GM11168 (cell line): Measurements from ENCODE around the gene NDUFS6.
"Not testable (repeated sequence)": the region's sequence is repeated elsewhere in the genome, so short reads cannot be mapped to it uniquely, and the experiment has no call there.

Experiments
- in situ Hi-C: fragments of 300-500 bp; cut with MboI; formaldehyde crosslinking; loops from one replicate; pipeline ENCODE4 v1.12.0; 2022; ENCODE audit warnings: low sequenced_read_pairs; ENCODE audit not compliant: unreplicated experiment

The NDUFS6 gene

DNA sequence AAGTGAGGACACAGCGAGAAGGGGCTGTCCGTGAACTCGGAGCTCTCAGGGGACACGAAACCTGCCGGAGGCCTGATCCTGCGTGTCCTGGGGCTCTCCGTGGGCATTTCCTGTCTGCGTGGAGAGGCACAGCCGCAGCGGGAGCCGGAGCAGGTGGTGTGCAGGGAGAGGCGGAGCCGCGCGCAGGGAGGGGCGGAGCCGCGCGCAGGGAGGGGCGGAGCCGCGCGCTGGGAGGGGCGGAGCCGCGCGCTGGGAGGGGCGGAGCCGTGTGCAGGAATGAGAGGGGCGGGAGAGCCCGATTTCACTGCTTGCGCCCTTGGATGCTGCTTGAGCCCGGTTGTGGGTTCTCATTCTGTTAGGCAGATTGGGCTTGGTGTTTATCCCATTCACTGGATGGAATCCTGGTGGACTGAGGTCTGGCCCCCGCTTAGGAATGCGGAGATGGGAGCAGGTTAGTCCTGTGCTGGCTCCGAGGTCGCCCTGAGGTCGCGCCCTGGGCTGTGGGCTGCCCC is 26.7 kb downstream of the NDUFS6 start:
- in situ Hi-C loops: no loop called here

DNA sequence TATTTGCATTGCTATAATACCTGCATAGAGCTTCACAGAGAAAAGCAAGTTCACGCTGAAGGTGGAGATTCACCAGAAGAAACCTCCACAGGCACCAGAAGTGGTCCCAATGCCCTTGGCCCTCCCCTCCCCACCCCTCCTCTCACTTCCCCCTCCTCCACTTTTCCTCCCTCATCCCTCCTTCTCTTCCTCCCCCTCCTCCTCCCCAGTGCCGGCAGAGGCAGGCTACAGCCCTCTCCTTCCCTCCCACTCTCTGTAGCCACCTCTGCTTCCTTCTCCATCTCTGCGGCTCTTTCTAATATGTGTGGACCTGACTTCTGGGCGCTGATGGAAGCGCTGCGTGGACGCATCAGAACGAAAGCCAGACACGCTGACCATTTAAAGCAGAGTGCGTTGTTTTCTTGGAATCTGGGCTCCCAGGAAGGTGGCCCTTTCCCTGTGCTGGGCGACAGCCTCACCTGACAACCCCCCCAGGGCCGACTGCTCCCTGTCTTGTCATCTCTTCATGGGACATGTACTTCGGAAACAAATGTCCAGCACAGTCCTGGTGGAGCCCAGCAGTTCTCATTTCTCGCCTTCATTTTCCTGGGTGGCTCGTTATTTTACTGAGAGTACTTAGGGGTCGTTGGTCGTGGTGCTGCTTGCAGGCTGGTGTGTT is 29.5 kb downstream of the NDUFS6 start:
- in situ Hi-C loops: no loop called here

DNA sequence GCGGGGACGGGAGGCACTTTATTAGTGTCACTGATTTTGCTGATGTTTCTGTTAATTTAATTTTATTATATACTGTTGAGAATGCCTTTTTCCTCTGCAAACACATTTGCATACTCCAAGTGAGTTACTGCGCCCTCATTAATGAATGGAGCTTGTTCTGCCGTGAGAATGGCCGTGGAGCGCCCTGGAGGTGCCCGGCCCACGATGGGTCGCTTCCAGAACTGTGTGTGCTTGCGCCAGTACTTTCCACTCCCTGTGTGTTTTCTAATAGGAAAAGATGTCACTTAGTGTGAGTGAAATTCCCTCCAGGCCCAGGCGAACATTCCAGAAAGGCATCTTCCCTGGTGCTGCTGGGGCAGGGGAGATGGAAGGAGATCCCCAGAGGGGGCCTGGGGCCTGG is 30.1 kb downstream of the NDUFS6 start:
- in situ Hi-C loops: no loop called here

DNA sequence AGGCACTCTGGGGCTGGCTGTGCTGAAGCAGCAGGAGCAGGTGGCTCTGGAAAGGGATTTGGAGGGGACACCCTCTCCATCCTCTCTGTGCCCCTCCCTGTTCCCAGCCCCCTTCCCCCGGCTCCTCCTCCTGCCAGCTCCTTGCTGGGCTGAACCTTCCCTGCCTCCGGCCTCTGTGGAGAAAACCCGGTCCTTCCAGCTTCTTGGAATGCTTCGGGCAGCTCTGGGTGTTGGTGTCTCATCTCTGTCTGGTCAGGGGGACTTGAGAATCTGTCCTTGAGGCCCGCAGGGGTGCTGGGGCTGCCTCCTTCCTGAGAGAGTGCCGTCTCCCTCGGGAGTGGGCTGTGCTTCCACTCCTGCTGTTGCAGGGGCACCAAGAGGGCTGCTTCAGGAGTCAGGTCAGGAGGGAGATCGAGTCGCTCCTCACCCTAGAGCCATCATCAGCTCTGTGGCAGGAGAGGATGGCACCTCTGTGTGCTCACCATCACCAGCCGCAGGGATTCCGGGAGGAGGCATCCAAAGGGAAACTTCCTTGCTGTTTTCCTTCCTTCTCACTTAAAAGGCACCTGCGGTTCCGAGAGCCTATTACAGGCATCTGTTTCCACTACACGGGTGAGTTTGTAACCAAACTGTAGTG is 30.6 kb downstream of the NDUFS6 start:
- in situ Hi-C loops: no loop called here

DNA sequence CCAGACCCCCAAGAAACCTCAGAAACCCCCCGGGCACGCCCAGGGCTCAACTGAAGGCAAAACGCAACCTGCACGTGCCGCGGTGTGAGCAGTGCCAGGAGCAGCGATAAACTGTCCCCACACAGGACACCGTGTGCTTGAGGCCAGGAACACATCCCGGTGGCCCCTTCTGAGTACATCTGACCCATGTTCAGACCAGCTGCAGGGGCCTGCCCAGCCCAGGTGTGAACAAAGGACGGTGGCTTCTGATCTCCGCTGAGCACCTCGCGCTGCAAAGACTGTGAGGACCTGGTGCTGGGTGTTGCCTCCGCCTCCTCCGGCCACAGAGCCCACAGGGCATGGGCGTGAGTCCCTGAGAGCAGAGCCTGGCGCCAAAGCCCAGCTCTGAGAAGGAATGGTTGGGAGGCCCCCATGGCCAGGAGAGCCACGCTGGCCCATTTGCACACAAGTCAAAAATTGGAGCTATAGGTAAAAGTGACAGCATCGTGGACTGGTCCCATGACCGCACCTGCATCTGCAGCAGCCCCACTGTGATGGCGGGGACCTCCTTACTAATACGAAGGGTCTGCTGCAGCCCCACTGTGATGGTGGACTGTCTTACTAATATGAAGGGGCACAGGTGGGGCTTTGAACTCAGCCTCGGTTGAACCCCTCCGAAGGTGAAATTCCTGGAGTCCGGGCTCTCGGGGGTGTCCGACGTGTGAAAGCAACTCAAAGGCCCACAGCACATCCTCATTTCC is 31.5 kb downstream of the NDUFS6 start:
- in situ Hi-C loops: no loop called here

DNA sequence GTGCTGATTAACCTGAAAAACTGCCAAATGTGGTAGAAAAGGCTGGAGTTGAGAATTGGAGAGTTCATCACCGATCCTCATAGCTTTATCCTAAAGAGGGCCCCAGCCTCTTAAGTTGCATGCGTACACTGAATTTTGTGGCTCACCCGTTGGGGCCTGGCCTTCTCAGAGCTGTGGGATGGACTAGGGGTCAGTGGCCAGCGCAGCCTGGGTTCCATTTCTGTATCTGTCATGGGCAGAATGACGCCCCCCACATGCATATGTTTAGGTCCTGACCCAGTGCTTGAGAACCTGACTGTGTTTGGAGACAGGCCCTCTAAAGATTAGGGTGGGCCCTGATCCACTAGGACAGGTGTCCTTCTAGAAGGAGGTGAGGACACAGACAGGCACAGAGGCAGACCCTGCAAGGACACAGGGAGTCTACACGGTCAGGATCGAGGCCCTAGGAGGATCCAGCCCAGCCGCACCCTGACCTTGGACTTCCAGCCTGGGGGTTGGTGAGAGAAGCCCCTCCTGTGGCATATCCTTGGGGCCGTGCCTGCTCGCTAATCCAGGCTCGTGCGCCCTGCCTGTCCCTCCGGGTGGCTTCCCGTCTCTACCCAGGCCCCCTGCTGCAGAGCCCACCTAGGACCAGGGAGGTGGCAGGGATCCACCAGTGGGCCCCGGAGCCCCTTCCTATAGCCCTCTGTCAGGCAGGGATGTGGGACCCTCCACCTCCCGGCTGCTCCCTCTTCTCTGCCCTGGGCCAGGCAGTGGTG is 32.2 kb downstream of the NDUFS6 start:
- in situ Hi-C loops: no loop called here

DNA sequence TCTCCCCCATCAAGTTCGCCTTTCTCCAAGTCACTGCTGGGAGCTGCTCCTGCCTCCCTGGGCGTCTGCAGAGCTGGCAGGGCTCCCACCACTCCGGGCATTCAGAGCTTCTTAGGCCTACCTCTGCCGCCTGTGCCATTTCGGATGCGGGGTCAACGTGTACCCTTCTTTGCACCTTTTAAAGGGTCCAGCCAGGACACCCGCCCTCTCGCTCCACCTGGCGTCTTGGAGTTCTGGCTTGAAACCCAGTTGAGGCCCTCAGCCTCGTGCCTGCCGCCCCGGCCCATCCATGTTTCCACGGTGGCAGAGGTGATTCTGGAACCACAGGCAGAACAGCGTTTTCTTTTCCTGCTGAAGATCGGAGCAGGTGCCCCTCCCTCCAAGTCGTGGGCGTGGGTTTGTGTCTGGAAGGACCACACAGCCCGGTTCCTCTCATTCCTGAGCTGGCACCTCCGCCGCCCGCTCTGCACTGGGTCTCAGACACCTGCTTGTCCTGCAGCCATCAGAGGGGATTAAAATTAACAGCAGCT is 32.9 kb downstream of the NDUFS6 start:
- in situ Hi-C loops: no loop called here

DNA sequence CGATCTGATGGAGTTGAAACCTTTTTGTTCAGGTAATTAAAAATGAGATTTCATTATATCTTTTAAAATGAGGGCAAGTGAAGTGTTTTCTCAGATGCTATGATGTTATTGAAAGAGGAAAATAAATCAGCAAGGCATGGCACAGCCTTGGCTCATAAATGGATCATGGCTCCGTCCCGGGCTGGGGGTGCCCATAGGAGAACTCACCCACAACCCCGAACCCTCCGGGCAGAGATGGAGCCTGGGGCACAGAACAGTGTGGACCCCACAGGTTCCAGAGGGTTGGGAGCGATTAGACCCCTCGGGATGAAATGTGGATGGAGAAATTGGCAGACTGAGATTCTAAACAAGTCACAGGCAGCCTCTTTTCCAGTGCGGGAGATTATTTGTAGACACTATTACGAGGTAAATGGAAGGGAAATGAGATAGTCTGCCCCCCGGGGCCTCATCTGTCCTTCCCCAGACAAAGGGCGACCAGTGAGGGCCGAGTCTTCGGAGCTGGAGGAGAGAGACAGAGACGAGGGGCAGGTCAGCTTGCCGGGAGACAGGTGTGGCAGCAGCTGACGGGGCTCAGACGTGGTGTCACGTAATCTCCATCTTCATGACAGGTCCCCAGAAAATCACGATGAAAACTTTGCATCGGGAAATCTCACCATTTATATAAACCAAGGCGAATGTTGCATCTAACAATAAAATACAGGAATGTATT is 33.7 kb downstream of the NDUFS6 start:
- in situ Hi-C loops: no loop called here

DNA sequence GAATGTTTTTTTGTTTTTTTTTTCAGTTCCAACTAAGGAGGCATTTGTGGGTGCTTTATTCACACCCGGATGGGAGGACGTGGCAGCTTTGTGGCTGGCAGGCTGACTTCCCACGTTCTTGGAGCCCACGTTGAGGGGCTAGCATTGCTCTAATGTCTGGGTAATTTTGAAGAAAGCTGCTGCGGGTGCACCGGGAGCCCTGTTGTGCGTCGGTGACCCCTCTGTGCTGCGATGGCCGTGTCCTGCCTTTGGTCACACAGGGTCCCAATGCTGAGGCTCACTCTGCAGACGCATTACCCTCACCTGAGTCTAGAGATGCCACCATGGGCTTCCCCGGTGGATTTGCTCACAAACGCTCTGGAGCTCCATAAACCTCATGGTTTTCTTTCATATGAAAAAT is 34.2 kb downstream of the NDUFS6 start:
- in situ Hi-C loops: no loop called here

DNA sequence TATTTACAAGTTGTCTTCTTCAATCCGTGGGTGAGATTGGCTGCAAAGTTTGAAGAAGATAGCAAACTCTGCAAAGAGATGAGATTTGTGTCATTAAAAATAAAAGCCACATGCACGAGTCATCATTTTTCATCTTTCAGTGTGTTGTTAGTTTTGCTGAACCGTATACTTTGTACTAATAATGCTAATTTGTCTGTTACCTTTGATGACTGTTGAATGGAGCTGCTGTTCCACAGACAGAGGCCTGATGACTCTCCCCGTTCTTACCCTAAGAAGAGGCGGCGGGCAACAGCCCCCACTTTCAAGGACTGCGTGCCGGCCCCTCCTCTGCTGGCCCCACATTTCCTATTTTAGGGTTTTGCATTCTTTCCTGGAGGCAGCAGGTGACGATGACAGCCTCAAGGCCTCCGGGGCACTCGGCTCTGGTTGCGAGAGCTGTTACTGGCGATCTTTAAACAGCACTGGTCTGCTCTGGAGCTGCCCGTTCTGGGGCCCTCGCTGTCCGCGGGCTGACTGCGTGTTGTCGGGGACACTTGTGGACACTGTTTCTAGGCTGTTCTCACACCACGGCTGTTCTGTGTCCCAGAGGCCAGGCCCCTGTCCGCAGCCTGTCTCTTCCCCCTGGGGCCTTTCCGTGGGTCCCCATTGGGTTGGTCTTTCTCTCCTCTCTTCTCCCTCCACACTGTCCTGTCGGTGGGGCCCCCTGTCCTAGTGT is 35.1 kb downstream of the NDUFS6 start:
- in situ Hi-C loops: no loop called here

DNA sequence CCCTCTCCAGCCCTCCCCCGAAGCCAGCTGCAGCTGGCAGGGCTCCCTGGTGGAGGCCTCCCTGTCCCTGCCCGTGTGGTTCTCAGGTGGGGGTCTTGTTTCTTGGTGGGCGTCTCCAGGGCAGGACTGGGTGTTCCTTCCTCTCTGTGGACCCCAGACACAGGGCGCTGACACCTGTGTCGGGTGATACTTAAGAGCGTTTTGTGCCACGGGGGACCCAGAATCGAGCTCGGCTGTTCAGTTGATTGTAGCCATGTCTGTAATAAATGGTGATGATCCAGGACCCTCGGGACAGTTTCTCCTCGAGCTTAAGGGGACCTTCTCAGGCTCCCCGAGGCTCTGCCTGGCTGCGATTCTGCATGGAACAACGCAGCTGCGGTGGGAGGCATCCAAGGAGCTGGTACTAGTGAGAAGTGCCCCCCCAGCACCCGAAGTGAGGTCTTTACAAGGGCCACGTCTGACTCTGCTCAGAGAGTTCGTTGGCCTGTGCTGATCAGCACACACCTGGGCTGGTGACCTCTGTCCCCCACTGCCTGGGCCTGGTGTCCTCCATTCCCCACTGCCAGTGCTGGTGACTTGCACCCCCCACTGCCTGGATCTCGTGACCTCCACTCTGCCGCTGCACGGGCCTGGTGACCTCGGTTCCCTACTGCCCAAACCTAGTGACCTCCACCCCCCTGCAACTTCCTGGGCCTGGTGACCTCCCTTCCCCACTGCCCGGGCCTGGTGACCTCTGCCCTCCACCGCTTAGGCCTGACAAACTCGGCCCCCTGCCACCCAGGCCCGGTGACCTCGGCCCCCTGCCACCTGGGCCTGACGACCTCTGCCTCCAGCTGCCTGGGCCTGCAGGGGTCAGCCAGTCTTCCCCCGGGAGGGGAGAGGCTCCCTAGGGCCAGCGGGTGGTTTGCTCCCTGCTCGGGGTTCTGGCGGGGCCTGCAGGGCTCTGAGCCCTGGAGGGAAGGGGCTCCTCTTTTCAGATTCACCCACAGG is 36.0 kb downstream of the NDUFS6 start:
- in situ Hi-C loops: no loop called here

DNA sequence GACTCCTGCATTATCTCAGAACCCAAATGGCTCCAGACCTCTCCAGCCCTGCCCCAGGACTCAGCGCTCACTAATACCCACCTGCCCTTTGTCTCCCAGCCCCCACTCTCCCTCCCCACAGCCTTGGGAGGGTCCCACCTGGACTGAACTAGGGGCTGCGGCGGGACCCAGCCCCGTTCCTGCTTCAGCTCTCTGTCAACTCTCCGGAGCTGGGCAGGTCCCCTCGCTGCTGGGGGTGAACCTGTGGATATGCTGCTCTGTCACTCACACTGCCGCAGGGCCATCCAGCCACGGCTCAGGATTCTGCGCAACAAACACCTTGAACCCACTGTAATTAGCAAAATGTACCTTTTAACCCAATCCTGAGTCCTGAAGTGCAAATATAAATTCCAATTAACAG is 36.8 kb downstream of the NDUFS6 start:
- in situ Hi-C loops: no loop called here

DNA sequence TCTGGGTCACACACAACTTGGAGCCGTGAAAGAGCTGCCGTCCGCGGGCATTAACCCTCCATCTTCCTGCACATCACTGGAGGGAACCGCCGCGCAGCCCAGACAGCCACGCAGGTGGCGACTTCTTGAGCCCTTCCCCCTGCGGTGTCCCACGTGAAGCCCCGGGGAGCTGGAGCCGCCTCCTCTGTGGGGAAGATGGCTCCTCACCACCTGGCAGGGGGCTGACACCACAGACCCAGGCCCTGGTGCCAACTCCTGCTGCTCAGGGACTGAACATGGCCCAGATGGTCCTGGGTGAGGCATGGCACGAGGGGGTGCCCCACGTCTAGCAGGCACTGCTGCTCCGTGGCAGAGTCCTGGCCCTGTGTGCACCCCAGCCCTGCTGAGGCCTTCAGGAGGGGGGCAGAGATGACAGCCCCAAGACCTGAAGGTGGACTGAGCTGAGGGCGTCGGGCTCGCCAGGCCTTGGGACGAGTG is 38.9 kb downstream of the NDUFS6 start:
- in situ Hi-C loops: no loop called here

DNA sequence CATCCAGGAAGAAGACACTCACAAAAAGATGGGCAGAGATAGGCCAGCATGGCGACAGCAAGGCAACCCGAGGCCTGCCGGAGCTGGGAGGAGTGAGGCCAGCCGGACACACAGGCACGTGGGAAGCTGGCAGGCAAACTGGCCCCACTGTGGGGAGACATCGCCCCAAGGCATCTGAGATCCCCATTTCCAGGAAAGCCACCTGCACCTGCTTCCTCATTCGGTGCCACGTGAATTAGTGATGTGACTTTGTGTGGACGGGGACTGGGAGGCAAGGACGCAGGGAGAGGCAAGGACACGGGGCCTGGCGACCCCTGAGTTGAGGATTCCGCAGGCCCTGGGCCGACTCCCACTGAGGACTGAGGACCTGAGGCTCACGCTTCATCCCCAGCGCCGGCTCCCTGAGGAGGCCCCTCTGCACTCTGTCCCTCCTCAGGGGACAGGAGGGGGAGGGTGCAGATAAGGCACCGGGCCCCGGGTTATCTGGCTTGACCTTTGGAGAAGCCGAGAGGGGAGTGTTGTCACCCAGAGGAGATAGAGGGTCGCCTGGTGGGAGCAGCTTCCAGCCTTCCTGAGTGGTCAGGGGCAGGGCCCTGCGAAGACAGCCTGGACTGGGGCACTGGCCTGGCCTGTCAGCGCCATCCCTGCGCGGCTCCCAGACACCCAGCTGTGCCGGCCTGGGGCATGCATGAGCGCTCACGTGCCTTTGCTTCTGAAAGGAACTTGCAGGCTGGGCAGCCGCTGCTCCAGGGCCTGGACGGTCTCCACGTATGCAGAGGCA is 39.7 kb downstream of the NDUFS6 start:
- in situ Hi-C loops: no loop called here

DNA sequence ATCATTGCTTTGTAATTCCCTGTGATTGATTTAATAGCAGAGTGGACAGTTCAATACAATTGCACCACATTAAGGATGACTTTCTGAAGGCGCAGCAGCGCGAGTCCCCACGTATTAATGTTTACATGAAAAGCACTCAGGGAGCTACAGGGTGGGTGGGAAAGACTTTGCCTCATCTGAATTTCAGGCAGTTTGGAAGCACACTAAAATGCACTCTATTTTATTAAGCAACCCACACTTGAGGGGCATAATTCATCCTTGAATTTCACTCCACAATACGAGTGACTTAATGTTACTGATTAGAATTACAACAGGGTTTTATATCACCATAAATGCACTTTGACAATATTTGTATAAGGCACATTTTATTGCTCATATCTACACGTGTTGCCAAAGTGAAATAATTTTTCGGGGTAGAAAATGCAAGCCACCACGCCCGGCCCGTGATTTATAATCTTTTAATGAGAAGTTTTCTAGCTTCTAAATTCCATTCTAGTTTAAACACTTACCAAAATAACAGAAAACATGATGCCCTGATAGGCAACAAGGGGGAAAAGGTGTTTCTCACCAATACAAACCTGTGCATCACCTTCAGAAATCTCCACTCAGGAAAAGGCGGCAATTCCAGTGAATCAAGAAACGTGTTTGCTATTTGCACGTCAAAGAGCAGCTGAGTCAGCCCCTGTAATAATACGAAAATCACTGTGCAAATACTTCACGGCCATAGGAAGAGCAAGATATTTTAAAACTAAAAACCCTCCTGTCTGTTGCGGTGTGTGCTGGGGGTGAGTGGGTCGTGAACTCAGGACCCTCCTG is 41.0 kb downstream of the NDUFS6 start:
- in situ Hi-C loops: no loop called here

DNA sequence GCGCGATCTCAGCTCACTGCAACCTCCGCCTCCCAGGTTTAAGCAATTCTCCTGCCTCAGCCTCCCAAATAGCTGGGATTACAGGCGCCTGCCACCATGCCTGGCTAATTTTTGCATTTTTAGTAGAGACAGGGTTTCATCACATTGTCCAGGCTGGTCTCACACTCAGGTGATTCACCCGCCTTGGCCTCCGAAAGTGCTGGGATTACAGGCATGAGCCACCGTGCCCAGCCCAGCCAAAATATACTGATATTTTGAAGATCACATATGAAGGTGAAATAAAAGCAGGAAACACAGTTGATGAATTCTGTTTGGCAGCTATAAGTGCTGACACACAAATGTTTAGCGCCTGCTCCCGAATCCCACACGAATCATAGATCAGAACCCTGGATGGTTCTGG is 42.6 kb downstream of the NDUFS6 start:
- in situ Hi-C loops: not testable (repeated sequence)
